ENCODE results near the gene AIPL1.
"Not testable (repeated sequence)": the region's sequence is repeated elsewhere in the genome, so short reads cannot be mapped to it uniquely, and the experiment has no call there.

The AIPL1 gene

GRCh38 chr17:6435051-6435450 is at the start of gene AIPL1:
Gene AIPL1, minus strand, starts transcription at chr17:6435121. Its CDS starts 17 bp downstream, at chr17:6435104.
- DNase-seq, result no peak

GRCh38 chr17:6483507-6483906 is 48.6 kb upstream of the AIPL1 start:
- no peak for DNase-seq

GRCh38 chr17:6482796-6483195 is 47.9 kb upstream of the AIPL1 start:
- DNase-seq, result not testable (repeated sequence)

GRCh38 chr17:6482105-6482455 is 47.2 kb upstream of the AIPL1 start:
- DNase-seq, result no peak

GRCh38 chr17:6480303-6480675 is 45.4 kb upstream of the AIPL1 start:
- no peak for DNase-seq

- no peak for DNase-seq
Measured at GRCh38 chr17:6479622-6480302, 44.8 kb upstream of the AIPL1 start.

GRCh38 chr17:6478486-6478885 is 43.6 kb upstream of the AIPL1 start:
- DNase-seq, result no peak

- DNase-seq, result no peak
Measured at GRCh38 chr17:6477831-6478383, 43.0 kb upstream of the AIPL1 start.

- no peak for DNase-seq
Measured at GRCh38 chr17:6476810-6477179, 41.9 kb upstream of the AIPL1 start.

- DNase-seq, result no peak
Measured at GRCh38 chr17:6476076-6476809, 41.3 kb upstream of the AIPL1 start.

GRCh38 chr17:6475411-6475810 is 40.5 kb upstream of the AIPL1 start:
- peak; percentile 80 for DNase-seq

GRCh38 chr17:6474906-6475305 is 40.0 kb upstream of the AIPL1 start:
- DNase-seq, result peak; percentile 28

- no peak for DNase-seq
Measured at GRCh38 chr17:6474376-6474775, 39.5 kb upstream of the AIPL1 start.

- peak; percentile 45 for DNase-seq
Measured at GRCh38 chr17:6473128-6473767, 38.3 kb upstream of the AIPL1 start.

GRCh38 chr17:6472517-6472916 is 37.6 kb upstream of the AIPL1 start:
- DNase-seq, result no peak

GRCh38 chr17:6471531-6472465 is 36.9 kb upstream of the AIPL1 start:
- no peak for DNase-seq

- no peak for DNase-seq
Measured at GRCh38 chr17:6470751-6471521, 36.0 kb upstream of the AIPL1 start.

GRCh38 chr17:6470146-6470718 is 35.3 kb upstream of the AIPL1 start:
- DNase-seq, result no peak

- no peak for DNase-seq
Measured at GRCh38 chr17:6468051-6468790, 33.3 kb upstream of the AIPL1 start.

GRCh38 chr17:6467567-6467966 is 32.6 kb upstream of the AIPL1 start:
- no peak for DNase-seq

Data from NCI-H1694 treated with DMSO at 0.1 percent for 48 hours (cell line).